ENCODE data around the gene TRIP11. TPM values are rescaled to one million over a fixed set of nuclear protein-coding genes. Genes with fewer than 3 reads are reported as not detected.

TRIP11 gene
- total RNA-seq, 1 donor from 2014 or later = 50.5 TPM

- peak overlapping the region; percentile 54 for H2AFZ ChIP-seq (ENCODE audit: low read depth, low read length)
- H3K4me1 ChIP-seq (ENCODE audit: insufficient read depth, low read length) = peaks cover 6% of the 10 kb centered on the region
- no peak for FAIRE-seq
These were observed 93.0 kb downstream of the TRIP11 start for GRCh38 chr14:91946622-91947474.

DNA sequence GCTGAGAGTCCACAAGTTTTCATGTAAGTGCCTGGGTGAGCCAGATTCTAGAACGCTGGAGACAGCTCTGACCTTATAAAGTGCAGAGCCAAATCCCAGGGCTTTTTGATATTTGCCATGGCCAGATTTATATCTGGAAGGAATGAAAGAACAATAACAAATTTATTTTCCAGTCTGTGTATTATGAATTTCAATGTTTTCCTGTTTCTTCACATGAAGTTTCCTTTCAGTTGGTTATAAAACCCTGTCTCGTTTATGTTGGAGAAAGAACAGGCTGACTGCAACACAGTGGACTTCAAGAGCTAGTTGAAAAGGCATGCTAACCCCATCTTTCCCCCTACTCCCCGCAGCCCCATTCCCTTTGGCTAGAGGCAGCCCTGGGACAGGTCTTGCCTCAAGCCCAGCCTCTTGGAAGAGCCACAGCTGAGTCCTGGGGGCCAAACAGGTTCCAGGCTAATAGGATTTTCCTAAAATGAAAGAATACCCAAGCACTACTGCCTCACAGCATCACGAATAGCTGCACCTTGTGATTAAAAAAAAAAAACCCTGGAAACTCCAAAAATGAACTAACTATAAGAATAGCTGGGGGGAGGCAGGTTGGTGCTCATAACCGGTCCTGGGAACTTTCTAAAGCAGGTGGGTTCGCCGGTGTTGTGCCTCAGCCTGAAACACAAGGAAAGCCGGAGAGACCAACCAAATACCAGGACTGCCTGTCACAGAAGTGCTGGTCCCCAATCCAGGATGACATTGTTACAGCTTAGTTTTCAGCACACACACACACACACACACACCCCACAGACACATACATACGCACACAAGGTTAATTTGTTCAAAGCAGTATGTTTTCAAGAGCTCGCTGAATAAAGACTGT is 93.9 kb downstream of the TRIP11 start:
- H3K9ac ChIP-seq (ENCODE audit: low read length) = peak overlapping the region; percentile 63

More at GRCh38 chr14:91946622-91947474, 93.0 kb downstream of the TRIP11 start:
- H3K9me3 Mint-ChIP-seq (ENCODE audit: unreplicated experiment) = no peaks in the 10 kb centered on the region
- H3K4me1 Mint-ChIP-seq (ENCODE audit: low read depth, unreplicated experiment) = no peaks in the 10 kb centered on the region
- no peaks in the 10 kb centered on the region for H3K36me3 ChIP-seq (ENCODE audit: insufficient read depth, low read length)
- no peaks in the 10 kb centered on the region for H3K79me2 ChIP-seq (ENCODE audit: insufficient read depth, low read length)
- peak overlapping the region; percentile 62 for H3K4me3 ChIP-seq (ENCODE audit: insufficient read depth, low read depth, low read length)
- no peaks in the 10 kb centered on the region for H3K36me3 Mint-ChIP-seq (ENCODE audit: low read depth, unreplicated experiment)
- peak overlapping the region; percentile 87 for H3K4me3 Mint-ChIP-seq (ENCODE audit: unreplicated experiment)
- peak overlapping the region; percentile 82 for H3K4me2 ChIP-seq (ENCODE audit: low read length)
- H3K27me3 Mint-ChIP-seq (ENCODE audit: low read depth, unreplicated experiment) = peaks cover 24% of the 10 kb centered on the region
- no peaks in the 10 kb centered on the region for H3K9me3 ChIP-seq (ENCODE audit: insufficient read depth, low read depth, low read length)
- no peaks in the 10 kb centered on the region for H3K27me3 ChIP-seq (ENCODE audit: insufficient read depth, low read length)
- H3K9ac ChIP-seq (ENCODE audit: low read length) = peak overlapping the region; percentile 63
- peak; percentile 10 for DNase-seq (ENCODE audit: low read depth)
- no peak overlapping the region for H3K27ac ChIP-seq (ENCODE audit: low read depth, low read length)
- no peak for TF ChIP-seq EZH2 (IDR thresholded peaks at IDR 0.05; ENCODE audit: insufficient read depth, low read length)
- TF ChIP-seq, protein P1, sequence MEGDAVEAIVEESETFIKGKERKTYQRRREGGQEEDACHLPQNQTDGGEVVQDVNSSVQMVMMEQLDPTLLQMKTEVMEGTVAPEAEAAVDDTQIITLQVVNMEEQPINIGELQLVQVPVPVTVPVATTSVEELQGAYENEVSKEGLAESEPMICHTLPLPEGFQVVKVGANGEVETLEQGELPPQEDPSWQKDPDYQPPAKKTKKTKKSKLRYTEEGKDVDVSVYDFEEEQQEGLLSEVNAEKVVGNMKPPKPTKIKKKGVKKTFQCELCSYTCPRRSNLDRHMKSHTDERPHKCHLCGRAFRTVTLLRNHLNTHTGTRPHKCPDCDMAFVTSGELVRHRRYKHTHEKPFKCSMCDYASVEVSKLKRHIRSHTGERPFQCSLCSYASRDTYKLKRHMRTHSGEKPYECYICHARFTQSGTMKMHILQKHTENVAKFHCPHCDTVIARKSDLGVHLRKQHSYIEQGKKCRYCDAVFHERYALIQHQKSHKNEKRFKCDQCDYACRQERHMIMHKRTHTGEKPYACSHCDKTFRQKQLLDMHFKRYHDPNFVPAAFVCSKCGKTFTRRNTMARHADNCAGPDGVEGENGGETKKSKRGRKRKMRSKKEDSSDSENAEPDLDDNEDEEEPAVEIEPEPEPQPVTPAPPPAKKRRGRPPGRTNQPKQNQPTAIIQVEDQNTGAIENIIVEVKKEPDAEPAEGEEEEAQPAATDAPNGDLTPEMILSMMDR (IDR thresholded peaks at IDR 0.05; ENCODE audit: insufficient read depth, low read depth, low read length) = no peak
- no peaks in the 10 kb centered on the region for H4K20me1 ChIP-seq (ENCODE audit: insufficient read depth, low read length)
- H3K27ac Mint-ChIP-seq (ENCODE audit: unreplicated experiment) = no peak overlapping the region

More for the DNA sequence above, 93.9 kb downstream of the TRIP11 start:
- no peaks in the 10 kb centered on the region for H3K27me3 ChIP-seq (ENCODE audit: insufficient read depth, low read length)
- Mint-ChIP-seq H3K4me1 (ENCODE audit: low read depth, unreplicated experiment) (no peaks in the 10 kb centered on the region), H3K9me3 (ENCODE audit: unreplicated experiment) (no peaks in the 10 kb centered on the region), H3K27me3 (ENCODE audit: low read depth, unreplicated experiment) (peaks cover 26% of the 10 kb centered on the region), H3K36me3 (ENCODE audit: low read depth, unreplicated experiment) (no peaks in the 10 kb centered on the region), H3K4me3 (ENCODE audit: unreplicated experiment) (peak overlapping the region; percentile 87), H3K27ac (ENCODE audit: unreplicated experiment) (no peak overlapping the region)
- no peak overlapping the region for H3K27ac ChIP-seq (ENCODE audit: low read depth, low read length)
- H3K79me2 ChIP-seq (ENCODE audit: insufficient read depth, low read length) = no peaks in the 10 kb centered on the region
- H2AFZ ChIP-seq (ENCODE audit: low read depth, low read length) = peak overlapping the region; percentile 54
- H3K4me1 ChIP-seq (ENCODE audit: insufficient read depth, low read length) = peaks cover 6% of the 10 kb centered on the region
- FAIRE-seq (no peak), DNase-seq (ENCODE audit: low read depth) (peak; percentile 22)
- H3K36me3 ChIP-seq (ENCODE audit: insufficient read depth, low read length) = no peaks in the 10 kb centered on the region
- TF ChIP-seq, protein P1 (IDR thresholded peaks at IDR 0.05; ENCODE audit: insufficient read depth, low read depth, low read length) = no peak
- TF ChIP-seq EZH2 (IDR thresholded peaks at IDR 0.05; ENCODE audit: insufficient read depth, low read length) = no peak
- H3K9me3 ChIP-seq (ENCODE audit: insufficient read depth, low read depth, low read length) = no peaks in the 10 kb centered on the region
- no peaks in the 10 kb centered on the region for H4K20me1 ChIP-seq (ENCODE audit: insufficient read depth, low read length)
- peak overlapping the region; percentile 82 for H3K4me2 ChIP-seq (ENCODE audit: low read length)
- H3K4me3 ChIP-seq (ENCODE audit: insufficient read depth, low read depth, low read length) = peak overlapping the region; percentile 62

Data from astrocyte (in vitro differentiated cells and primary cell).